Femur (tissue), 1 donor: ENCODE results near the gene SH3TC2.
A peak's percentile ranks its signal among the peaks of the same experiment; 100 is the strongest.

Experiments used
- DNase-seq: peaks from one replicate; pipeline ENCODE4 v3.0.0-alpha.2; 2017

The SH3TC2 gene

DNA sequence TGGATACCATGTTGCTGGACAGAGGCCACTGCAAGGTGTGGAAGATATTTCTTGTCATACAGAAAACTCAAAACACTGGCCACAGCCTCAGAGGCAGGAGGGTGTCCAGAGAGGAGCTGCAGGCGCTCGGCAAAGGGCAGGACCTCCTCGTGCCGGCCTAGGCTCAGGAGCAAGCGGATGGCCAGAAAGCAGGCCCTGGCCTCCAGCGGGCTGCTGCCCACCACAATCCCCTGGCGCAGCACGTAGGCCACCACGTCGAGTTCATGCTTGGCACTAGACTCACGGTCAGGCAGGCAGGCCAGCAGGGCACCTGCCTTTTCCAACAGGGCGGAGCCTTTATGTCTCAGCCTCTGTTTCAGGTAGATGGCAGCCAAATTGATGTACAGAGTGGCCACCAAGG, 35.2 kb downstream of the SH3TC2 start:
- DNase-seq = no peak

GRCh38 chr5:149024943-149025342, 37.9 kb downstream of the SH3TC2 start:
- DNase-seq = no peak

DNA sequence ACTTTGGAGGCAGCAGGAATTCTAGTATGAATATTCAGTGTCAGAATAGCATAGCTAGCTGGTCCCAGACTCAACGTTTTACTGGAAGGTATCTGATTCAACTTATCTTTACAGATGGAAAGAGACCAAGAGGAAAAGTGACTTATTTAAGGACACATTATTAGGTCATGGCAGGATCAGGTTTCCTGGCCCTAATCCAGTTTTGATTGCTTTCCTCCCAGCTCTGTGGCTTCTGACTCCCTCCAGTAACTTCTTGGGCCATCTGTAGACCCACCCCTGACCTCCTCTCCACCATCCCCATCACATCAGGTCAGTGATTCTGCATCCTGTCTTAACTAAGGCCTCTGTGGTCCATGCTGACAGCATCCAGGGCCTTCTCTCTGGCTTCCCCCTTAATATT, 38.4 kb downstream of the SH3TC2 start:
- DNase-seq = no peak

- no peak for DNase-seq
Observed at GRCh38 chr5:149022200-149022599, 40.7 kb downstream of the SH3TC2 start.

DNA sequence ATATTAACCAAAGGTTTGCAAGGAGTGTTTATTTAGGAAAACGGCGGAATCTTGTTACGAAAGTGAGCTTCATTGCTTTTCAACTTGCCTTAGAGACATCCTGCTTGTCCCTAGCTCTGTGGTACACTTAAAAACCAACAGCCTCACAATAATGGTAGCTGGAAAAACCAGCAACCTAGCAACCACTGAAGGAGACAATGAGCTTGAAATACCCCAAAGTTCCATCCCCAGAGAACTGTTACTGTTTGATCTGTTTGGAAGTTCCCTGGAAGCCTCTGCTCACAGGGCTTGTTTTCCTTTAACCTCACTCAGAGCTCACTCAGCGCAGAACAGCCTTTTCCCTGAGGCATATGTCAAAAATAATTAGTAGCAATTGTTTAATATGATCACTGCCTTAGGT, 43.2 kb downstream of the SH3TC2 start:
- DNase-seq = no peak

GRCh38 chr5:149018909-149019443, 43.9 kb downstream of the SH3TC2 start:
- no peak for DNase-seq

GRCh38 chr5:149017636-149018035, 45.2 kb downstream of the SH3TC2 start:
- no peak for DNase-seq

DNA sequence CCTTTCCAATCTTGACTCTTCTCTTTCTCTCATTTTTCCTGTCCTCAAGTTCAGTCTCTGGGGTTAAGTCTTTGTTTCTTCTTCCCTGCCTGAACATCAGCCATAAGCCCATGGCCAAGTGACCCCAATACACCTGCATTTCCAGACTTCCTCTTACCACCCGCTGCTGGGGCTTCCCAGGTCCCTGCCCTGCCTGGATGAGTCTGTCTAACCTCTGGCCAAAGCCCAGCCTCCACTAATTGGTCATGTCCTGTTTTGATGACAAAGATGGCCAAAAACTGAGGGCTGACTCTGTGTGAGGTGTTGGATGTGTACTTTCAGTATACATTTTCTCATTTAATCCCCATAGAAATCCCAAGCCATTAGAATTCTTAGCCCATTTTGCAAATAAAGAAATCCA, 47.3 kb downstream of the SH3TC2 start:
- DNase-seq = no peak

GRCh38 chr5:149015126-149015525, 47.7 kb downstream of the SH3TC2 start:
- DNase-seq = no peak

- DNase-seq = no peak
Observed at GRCh38 chr5:149014571-149015031, 48.3 kb downstream of the SH3TC2 start.

DNA sequence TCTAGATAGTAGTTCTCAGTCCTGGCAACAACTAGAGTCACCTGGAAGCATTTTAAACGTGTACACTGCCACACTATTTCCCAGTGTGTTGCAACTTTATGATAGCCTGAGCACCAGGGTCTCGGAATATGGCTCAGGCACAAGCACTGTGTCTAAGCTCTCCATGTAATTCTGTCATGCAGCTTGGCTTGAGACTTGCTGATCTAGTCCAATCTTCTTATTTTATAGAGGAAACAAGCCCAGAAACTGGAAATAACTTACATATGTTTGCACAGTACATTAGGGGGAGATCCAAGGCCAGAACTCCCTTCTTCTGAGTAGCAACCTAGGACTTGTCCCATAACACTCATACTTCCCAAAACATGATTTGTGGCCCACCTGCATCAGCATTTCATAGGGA, 49.1 kb downstream of the SH3TC2 start:
- DNase-seq = no peak

GRCh38 chr5:149012350-149012749, 50.5 kb downstream of the SH3TC2 start:
- DNase-seq = no peak

DNA sequence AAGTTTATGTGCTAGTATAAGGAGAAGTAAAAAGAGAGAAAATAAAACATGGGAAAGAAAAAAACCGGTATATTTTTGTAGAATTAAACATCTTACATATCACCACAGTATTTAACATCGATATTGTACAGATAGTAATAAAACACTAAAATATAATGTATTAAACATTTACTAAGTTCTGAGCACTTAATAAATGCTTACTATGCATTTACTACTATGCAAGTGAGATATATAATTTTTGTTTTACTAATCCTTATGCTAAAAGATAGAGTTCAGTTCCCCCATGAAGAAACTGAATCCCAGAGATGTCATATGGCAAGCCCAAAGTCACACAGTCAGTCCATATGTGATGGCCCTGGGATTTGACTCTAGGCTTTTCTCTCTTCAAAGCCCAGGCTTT, 51.1 kb downstream of the SH3TC2 start:
- no peak for DNase-seq

DNA sequence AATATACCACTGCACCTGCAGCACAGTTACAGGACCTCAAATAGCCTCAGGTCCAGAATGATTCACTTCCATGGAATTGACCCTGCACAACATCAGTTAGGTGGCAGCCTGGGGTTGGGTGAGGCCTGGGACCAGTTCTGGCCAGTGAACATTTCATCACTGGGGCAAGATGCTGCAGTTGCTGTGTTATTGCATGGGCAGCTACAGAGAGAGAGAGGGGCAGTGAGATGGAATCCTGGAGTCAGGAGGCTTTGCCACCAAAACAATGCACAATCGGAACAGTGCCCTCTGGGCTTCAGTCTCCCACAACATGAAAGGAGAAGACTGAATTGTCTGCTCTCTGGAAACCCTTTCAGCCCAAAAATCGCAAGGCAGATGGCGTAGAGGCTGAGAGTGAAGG, 51.8 kb downstream of the SH3TC2 start:
- DNase-seq = no peak

DNA sequence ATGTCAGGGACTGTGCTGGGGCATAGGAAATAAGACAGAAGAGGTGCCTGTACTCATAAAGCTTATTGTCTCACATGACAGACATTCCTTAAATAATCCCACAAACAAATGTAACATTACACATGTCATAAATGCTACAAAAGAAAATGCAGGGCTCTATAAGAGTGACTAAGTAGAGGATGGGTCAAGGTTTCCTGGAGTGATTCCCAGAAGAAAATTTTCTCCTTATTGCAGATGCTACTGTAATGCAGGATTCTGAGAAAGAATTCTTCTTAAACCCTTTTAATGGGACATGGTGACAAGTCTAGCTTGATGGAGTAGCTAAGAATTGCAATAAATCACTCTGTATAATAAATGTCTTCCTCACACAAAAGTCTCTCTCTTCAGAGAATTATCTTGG, 55.7 kb downstream of the SH3TC2 start:
- DNase-seq = no peak

DNA sequence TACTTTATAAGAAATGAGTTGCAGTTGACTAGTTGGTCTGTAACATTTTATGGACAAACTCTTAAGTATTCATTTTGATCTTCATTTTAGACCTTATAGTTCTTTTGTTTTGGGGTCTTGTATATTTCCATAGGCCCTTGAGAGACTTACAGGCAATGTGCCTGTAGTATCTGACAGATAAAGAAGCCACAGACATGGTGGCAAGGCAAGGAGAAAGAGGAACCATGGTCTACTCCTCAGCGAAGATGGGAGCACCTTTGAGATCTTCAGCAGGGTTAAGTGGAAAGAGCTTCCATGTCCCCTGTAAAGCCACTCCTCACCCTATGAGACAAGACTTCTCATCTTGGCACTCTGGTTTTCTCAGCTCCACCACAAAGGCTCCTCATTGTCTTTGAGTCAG, 56.4 kb downstream of the SH3TC2 start:
- no peak for DNase-seq

DNA sequence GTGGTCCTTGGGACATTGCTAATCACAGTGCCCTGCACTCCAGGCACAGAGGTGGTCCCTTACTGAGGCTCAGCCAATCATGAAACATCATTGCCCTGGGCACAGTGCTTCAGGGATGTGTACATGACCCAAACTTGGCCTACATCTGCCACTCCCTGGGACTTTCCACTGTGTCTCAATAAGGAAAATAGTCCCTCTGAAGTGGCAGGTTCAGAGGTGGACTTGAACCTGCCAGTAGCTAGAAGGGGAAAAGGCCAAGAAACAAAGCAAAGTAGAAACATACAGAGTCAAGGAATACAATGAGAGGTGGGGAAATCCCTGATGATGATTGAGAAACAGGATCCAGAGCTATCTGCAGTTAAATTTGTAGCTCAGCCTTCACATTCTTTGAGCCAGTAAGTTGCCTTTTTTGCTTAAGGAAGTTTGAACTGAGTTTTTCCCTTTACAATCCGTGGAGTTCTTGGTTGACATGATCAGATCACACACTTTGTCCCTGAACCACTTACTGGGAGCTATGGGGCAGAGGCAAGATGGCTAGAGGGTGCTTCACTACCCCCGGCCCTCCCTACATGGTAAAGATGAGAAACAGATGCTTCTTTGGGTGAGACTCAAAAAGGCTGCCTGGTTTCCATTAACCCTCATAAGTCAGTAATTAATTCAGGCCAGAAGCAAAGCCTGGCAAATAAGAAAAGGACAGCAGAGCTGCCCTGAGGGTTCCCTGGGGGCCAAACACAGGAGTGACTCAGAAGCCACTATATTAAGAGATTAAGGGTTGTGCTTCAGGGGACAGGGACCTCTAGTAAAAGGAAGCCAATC, 57.6 kb downstream of the SH3TC2 start:
- DNase-seq = no peak

GRCh38 chr5:149004559-149004958, 58.3 kb downstream of the SH3TC2 start:
- DNase-seq = no peak

- DNase-seq = no peak
Observed at GRCh38 chr5:149002761-149003689, 59.8 kb downstream of the SH3TC2 start.

DNA sequence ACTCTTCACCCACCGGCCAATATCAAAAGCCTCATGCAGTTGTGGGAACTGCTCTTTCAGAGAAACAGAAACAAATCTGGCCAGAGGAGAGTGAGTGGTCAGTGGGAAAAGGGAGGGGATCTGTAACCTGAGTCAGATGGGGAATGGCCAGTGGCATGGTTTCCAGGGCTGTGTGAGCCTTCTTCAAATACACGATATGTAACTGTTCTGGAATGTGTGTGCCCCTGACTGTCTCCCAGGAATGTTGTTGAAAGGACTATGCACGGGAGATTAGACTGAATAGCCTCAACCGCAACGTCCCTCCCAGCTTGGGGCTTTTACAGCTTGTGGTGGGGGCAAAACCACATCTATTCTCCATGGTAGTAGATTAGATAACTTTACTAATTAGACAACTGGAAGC, 60.8 kb downstream of the SH3TC2 start:
- DNase-seq = peak; percentile 70

DNA sequence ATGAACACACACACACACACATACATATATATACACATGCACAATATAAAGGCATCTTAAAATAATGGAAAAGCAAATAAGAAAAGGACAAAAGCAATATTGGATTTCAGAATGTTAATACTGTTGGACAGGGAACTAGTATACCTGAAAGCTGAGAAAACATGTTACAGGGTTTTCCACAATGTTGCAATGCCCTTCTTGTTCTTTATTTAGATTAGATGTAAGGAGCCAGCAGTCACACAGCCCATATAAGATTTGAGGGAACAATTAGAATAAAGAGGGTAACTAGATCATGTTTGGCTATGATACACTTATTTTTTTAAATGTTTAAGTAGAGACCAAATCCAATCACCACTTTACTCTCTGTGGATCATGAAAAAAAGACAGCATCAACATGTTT, 61.7 kb downstream of the SH3TC2 start:
- no peak for DNase-seq

GRCh38 chr5:148999741-149000140, 63.1 kb downstream of the SH3TC2 start:
- no peak for DNase-seq

DNA sequence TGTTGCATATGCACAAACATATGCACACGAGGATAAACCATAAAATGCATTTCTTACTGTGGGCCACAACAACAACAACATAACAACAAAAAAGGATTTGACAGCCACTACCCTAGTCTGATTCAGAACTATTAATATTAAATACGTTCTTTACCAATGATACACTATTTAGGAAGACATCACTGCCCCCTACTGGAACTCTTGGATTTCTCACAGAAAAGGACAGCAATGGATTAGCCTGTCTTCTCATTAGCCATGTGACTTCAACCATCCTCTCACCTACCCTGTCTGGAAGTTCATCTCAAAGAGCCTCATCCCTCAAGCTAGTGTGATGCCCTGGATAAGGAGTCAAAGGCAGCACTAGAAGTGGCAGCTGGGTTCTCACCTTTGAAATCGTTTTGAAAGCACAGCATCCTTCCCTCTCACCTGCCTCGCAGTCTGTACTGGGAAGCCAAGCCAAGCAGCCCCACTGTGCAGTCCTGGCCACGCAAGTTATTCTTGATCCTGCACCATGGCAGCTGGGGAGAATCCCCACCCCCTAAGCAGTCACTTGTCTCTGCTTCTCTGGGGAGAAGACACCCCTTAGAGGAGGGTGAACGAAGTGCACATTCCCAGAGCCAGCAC, 64.6 kb downstream of the SH3TC2 start:
- no peak for DNase-seq
